Effector memory CD4-positive, alpha-beta T cell (primary cell): ENCODE results near the gene SLC43A3.

Source experiments
- DNase-seq, 3 donors: peaks; one replicate each; pipeline ENCODE4 v3.0.0-alpha.2; 2020
- H3K27ac ChIP-seq: 2 replicates; pipeline ENCODE4 v1.7.0; 2013; ENCODE audit warnings: mild to moderate bottlenecking, low read length, moderate library complexity; ENCODE audit not compliant: insufficient read depth, poor library complexity, severe bottlenecking
- H3K27me3 ChIP-seq: replicated peaks from 2 replicates; pipeline ENCODE4 v1.7.0; 2013; ENCODE audit warnings: mild to moderate bottlenecking, low read length; ENCODE audit not compliant: insufficient read depth, control insufficient read depth, poor library complexity, severe bottlenecking
- H3K36me3 ChIP-seq: 2 replicates; pipeline ENCODE4 v1.7.0; 2013; ENCODE audit warnings: mild to moderate bottlenecking, low read length, moderate library complexity; ENCODE audit not compliant: control insufficient read depth, insufficient read depth
- H3K4me1 ChIP-seq: 2 replicates; pipeline ENCODE4 v1.7.0; 2013; ENCODE audit warnings: low read length, mild to moderate bottlenecking; ENCODE audit not compliant: control insufficient read depth, insufficient read depth, poor library complexity, severe bottlenecking
- H3K4me3 ChIP-seq: 2 replicates; pipeline ENCODE4 v1.7.0; 2013; ENCODE audit warnings: low read length, low read depth, mild to moderate bottlenecking; ENCODE audit not compliant: insufficient read depth, poor library complexity, severe bottlenecking
- H3K9me3 ChIP-seq: 2 replicates; pipeline ENCODE4 v1.7.0; 2013; ENCODE audit warnings: mild to moderate bottlenecking, low read length, moderate library complexity; ENCODE audit not compliant: control insufficient read depth

Gene SLC43A3

DNA sequence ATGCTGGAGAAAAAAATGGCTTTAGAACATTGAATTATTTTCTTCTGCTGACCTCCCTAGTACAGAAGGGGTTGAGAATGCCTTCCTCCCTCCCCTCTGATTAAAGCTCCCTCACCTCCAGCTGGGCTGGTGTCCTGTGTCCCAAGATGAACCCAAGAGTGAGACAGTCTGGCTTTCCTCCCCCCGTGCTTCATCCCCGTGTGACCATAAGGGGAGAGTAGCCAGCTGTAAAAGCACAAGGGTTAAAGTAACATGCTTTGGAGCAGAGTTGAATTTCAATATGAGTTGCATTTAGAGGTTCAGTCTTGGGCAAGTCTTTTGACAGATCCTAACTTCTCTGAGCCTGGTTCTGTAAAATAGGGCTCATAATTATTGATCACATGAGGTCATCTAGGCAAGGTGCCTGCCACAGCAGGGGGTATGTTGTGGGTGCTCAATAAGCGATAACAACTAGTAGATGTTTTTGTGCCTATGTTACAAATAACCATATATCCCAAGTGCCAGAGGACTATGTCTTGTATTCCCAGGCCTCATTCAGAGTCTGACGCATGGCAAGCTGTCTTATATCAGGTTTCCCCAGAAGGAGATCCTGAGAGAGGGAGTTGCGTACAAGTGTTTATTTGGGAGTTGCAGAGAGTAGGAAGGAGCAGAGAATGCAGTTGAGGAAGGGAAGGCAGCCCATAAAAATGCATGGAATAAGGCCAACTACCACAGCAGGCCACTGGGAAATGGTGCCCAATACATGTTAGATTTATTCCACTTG lies 40.6 kb downstream of the SLC43A3 start:
- no peak for DNase-seq
- no peaks in the 10 kb centered on the region for H3K4me1 ChIP-seq
- no peaks in the 10 kb centered on the region for H3K27me3 ChIP-seq
- no peaks in the 10 kb centered on the region for H3K9me3 ChIP-seq
- no peaks in the 10 kb centered on the region for H3K36me3 ChIP-seq
- H3K4me3 ChIP-seq = no peak overlapping the region
- no peak overlapping the region for H3K27ac ChIP-seq

DNA sequence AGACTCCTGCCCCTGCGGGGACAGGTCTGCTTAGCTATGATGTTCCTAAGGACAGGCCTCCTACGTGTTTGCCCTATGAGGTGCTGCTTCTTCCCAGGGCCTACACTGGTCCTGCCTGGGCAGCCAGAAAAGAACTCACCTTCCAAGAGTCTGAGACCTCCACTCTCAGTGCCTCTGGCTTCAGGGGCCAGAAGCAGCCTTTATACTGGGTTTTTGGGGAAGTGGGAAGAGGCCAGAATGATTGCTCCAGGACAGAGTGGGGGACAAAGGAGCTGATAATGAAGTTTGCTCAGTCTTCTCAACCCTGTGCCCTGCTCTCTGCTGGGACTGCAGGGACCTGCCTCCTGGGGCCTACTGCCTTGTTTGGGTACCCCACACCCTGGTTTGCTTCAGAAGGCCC lies 45.9 kb downstream of the SLC43A3 start, which contains the start of gene PRG3:
TSS of gene PRG3 (minus strand) at position 176 of the 400 bp plus-strand sequence. CDS start 442 bp downstream, outside the sequence.
- H3K9me3 ChIP-seq = no peaks in the 10 kb centered on the region
- no peak within 1 kb of the TSS for H3K27ac ChIP-seq
- H3K4me1 ChIP-seq = no peaks in the 10 kb centered on the region
- H3K36me3 ChIP-seq = no peaks in the 10 kb centered on the region
- no peak within 1 kb of the TSS for H3K4me3 ChIP-seq
- no peaks in the 10 kb centered on the region for H3K27me3 ChIP-seq
- DNase-seq = no peak

DNA sequence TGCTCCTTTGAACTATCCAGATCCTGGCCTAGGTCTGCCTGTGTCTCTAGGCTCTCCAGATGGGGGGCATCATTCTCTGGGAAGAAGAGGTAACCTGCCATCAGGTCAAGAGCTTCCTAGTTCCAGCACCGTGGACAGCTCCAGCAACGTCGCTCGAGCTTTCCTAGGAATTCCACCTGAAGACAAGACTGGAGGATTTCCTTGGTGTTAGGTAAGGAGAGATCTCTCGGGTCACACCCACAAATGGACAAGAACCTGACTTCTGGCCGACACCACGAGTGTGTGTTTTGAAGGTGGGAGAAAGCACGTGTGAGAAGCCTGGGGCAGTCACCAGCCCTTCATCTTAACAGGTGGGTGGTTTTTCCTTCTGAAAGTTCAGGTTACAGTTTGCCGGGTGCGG lies 47.2 kb downstream of the SLC43A3 start:
- H3K27me3 ChIP-seq = no peaks in the 10 kb centered on the region
- H3K4me3 ChIP-seq = no peak overlapping the region
- no peak for DNase-seq
- H3K36me3 ChIP-seq = no peaks in the 10 kb centered on the region
- no peaks in the 10 kb centered on the region for H3K4me1 ChIP-seq
- H3K27ac ChIP-seq = no peak overlapping the region
- H3K9me3 ChIP-seq = no peaks in the 10 kb centered on the region

DNA sequence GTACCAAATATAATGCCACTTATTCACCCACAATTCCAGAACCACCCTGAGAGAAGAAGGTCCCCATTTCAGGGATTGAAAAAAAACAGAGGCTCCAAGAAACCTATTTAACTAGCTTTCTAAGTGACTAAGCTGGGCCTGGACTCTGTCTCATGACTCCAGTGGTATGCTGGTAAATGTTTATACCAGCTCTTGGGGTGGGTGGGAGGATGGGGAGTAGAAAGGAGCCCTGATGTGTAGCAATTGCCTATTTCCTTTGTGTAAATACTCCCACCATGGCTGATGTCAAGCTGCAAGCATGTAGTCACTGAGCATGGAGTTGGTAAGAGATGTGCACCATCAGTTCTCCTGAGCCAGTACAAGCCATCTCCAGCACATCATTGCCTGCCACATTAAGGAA lies 48.7 kb downstream of the SLC43A3 start:
- Histone ChIP-seq H3K36me3 (no peaks in the 10 kb centered on the region), H3K9me3 (no peaks in the 10 kb centered on the region), H3K4me3 (no peak overlapping the region), H3K27me3 (no peaks in the 10 kb centered on the region), H3K4me1 (no peaks in the 10 kb centered on the region), H3K27ac (no peak overlapping the region)
- no peak for DNase-seq

DNA sequence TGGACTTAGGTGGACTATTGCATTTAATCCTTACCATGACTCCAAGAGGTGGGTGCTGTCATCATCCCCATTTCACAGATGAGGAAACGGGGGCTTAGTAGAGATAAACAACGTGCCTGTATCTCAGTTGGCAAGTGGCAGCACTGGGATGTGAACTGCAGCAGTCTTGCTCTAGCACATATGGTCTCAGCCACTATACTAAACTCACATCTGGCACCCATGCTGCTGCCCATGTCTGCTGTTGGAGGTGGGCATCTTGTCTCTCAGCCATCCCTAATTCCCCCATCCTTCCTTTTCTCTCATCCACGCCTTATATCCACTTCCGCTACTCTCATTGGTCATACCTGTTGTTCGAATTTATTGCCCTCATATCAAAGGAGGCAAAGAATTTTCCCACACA lies 49.8 kb downstream of the SLC43A3 start:
- no peak overlapping the region for H3K27ac ChIP-seq

DNA sequence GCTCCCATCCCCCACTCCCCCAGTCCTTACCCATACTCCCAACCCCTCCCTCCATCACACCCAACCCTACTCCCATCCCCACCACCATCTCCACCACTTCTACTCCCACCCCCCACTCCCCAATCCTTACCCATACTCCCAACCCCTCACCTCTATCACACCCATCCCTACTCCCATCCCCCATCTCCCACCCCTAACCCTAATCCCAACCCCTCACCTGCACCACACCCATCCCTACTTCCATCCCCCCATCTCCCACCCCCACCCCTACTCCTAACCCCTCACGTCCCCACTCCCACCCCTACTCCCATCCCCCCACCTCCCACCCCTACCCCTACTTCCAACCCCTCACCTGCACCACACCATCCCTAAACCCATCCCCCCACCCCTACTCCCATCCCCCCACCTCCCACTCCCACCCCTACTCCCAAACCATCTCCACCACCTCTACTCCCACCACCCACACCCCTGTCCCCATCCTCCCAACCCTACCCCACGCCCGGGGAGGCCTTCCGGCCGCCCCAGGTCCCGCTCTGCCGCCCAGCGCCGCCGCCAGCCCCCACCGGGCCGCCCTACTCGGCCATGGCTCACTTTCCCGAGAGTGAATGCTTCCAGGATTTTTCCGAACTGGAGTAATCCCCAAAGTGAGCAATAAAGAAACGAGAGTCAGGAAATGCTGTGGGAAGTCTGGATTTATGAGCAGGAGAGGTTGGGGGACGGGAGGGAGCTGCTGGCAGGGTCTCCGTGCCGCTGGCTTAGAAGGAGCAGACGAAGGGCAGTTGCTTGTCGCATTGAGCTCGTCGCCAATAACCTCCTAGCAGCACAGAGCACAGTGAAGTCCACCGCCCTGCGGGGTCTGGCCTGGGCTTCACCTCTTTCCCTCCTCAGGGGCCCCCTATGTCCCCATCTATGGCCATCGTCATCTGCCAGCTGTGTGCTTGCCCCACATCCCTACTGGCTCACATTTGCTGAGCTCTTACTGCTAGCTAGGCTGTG lies 50.5 kb downstream of the SLC43A3 start:
- no peaks in the 10 kb centered on the region for H3K9me3 ChIP-seq
- no peak for DNase-seq
- H3K4me1 ChIP-seq = no peaks in the 10 kb centered on the region
- H3K27me3 ChIP-seq = no peaks in the 10 kb centered on the region
- H3K4me3 ChIP-seq = no peak overlapping the region
- H3K36me3 ChIP-seq = no peaks in the 10 kb centered on the region
- H3K27ac ChIP-seq = no peak overlapping the region

More for the DNA sequence above, 49.8 kb downstream of the SLC43A3 start:
- DNase-seq = no peak
- H3K4me1 ChIP-seq = no peaks in the 10 kb centered on the region
- no peak overlapping the region for H3K4me3 ChIP-seq
- no peaks in the 10 kb centered on the region for H3K9me3 ChIP-seq
- H3K27me3 ChIP-seq = no peaks in the 10 kb centered on the region
- no peaks in the 10 kb centered on the region for H3K36me3 ChIP-seq

DNA sequence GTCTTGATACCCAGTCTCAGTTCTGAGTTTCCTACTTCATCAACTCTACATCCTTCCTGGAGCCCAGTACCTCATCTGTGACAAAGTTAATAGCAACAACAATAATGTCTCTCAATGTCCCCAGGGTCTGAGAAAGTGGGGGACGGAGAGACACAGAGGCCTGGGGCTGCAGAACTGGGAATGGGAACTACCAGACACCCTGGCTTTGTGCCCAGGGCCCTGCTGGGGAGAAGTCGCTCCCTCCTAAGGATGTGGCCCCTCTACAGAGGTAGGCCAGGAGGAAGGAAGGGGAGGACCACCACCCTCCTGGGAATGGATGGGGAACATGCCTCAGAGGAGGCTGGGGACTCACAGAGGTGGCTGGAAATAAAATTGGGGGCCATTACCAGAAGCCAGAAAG lies 51.4 kb downstream of the SLC43A3 start:
- H3K9me3 ChIP-seq = no peaks in the 10 kb centered on the region
- DNase-seq = no peak
- H3K27ac ChIP-seq = no peak overlapping the region
- H3K4me1 ChIP-seq = no peaks in the 10 kb centered on the region
- no peaks in the 10 kb centered on the region for H3K27me3 ChIP-seq
- H3K4me3 ChIP-seq = no peak overlapping the region
- no peaks in the 10 kb centered on the region for H3K36me3 ChIP-seq

DNA sequence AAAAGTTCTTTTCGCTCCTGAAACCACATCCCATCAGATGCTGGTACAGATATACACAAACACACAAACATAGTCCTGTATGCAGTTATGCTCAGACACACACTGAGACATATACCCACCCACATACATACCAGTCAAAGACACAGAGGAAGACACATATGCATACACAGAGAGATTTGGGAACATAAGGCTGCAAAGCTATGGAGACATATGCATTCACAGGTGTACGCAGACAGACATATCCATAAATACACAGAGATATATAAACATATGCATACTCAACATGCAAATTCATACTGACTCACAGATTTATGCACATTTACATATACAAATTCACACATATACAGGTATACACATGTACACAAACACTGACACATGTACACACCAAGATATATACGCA lies 52.0 kb downstream of the SLC43A3 start:
- no peak overlapping the region for H3K4me3 ChIP-seq
- no peaks in the 10 kb centered on the region for H3K4me1 ChIP-seq
- no peaks in the 10 kb centered on the region for H3K36me3 ChIP-seq
- H3K9me3 ChIP-seq = no peaks in the 10 kb centered on the region
- no peak for DNase-seq
- H3K27me3 ChIP-seq = no peaks in the 10 kb centered on the region
- no peak overlapping the region for H3K27ac ChIP-seq

DNA sequence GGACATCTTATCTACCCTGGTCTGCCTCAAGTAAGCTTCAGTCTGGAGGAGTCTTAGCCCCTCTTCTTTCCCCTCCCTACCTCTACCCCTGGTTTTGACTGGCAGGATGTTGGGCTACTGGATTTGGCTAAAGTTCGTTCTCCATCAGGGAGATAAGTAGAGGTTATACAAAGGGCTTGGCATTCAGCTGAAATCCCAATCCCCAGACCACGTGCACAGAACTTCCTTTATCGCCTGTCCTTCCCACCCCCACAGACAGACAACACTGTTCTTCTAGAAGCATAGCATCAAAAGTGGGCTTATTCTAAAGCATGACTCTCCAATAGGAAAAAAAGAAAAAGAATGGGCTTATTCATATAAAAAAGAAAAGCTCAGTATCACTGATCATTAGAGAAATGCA lies 53.8 kb downstream of the SLC43A3 start:
- DNase-seq = no peak
- Histone ChIP-seq H3K9me3 (no peaks in the 10 kb centered on the region), H3K27me3 (no peaks in the 10 kb centered on the region), H3K27ac (no peak overlapping the region), H3K4me3 (no peak overlapping the region), H3K4me1 (no peaks in the 10 kb centered on the region), H3K36me3 (no peaks in the 10 kb centered on the region)

DNA sequence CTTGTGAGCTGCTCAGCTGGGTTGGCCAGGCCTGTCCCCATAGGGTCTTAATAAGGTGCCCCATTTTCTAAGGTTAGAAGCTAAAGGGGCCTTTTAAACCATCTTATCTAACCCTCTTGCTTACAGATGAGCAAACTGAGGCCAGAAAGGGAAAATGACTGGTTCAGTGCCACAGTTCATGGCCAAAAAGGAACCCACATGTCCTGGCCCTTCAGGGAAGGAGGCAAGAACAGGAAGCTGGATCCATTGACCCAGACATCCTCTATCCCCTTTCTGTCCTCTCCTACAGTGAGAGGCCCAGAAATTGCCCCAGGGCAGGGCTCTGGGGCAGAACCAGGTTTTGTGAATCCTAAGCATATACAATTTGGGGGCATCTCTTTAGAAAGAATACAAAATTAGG lies 56.0 kb downstream of the SLC43A3 start:
- Histone ChIP-seq H3K27me3 (no peaks in the 10 kb centered on the region), H3K9me3 (no peaks in the 10 kb centered on the region), H3K4me3 (no peak overlapping the region), H3K4me1 (no peaks in the 10 kb centered on the region), H3K27ac (no peak overlapping the region), H3K36me3 (no peaks in the 10 kb centered on the region)
- no peak for DNase-seq
